HEK293T (cell line): ENCODE results near the gene PLB1.

Source experiments
- CTCF ChIA-PET: fragments of 350-600 bp; formaldehyde crosslinking; extraction: SDS; loops from one replicate; lab custom pipeline; 2021; ENCODE audit warnings: antibody characterized with exemption, inconsistent platforms; lab: Yijun Ruan, JAX
- POLR2A ChIA-PET: fragments of 350-600 bp; formaldehyde crosslinking; extraction: SDS; loops from one replicate; lab custom pipeline; 2020; ENCODE audit warnings: antibody characterized with exemption, inconsistent platforms; lab: Yijun Ruan, JAX
- DNase-seq: peaks from one replicate; pipeline ENCODE4 v3.0.0; 2012; ENCODE audit warnings: mixed read lengths; ENCODE audit errors: extremely low spot score
- ARNT ChIP-seq: fragments of 450-650 bp; IDR thresholded peaks from 2 replicates; pipeline ENCODE4 v1.6.1; 2017; ENCODE audit warnings: mild to moderate bottlenecking
- BHLHE40 ChIP-seq: fragments of 450-650 bp; IDR thresholded peaks from 2 replicates; pipeline ENCODE4 v1.6.1; 2016; ENCODE audit warnings: mild to moderate bottlenecking, moderate library complexity, borderline replicate concordance
- CTBP1 ChIP-seq: fragments of 450-650 bp; IDR thresholded peaks from 2 replicates; pipeline ENCODE4 v1.6.1; 2016; ENCODE audit warnings: borderline replicate concordance
- ELF4 ChIP-seq: fragments of 450-650 bp; IDR thresholded peaks from 2 replicates; pipeline ENCODE4 v1.6.1; 2017; ENCODE audit warnings: antibody characterized with exemption
- FOXA1 ChIP-seq: fragments of 450-650 bp; IDR thresholded peaks from 2 replicates; pipeline ENCODE4 v1.6.1; 2016; ENCODE audit warnings: mild to moderate bottlenecking
- FOXK2 ChIP-seq: fragments of 450-650 bp; IDR thresholded peaks from 2 replicates; pipeline ENCODE4 v1.6.1; 2016; ENCODE audit warnings: mild to moderate bottlenecking
- FOXM1 ChIP-seq: fragments of 450-650 bp; IDR thresholded peaks from 2 replicates; pipeline ENCODE4 v1.6.1; 2017; ENCODE audit warnings: mild to moderate bottlenecking, borderline replicate concordance
- HDGF ChIP-seq: fragments of 450-650 bp; IDR thresholded peaks from 2 replicates; pipeline ENCODE4 v1.6.1; 2017; ENCODE audit warnings: antibody characterized with exemption, borderline replicate concordance
- L3MBTL2 ChIP-seq: fragments of 450-650 bp; conservative IDR thresholded peaks from 2 replicates; pipeline ENCODE4 v1.6.1; 2016; ENCODE audit warnings: mild to moderate bottlenecking
- LEF1 ChIP-seq: fragments of 450-650 bp; IDR thresholded peaks from 2 replicates; pipeline ENCODE4 v1.6.1; 2017; ENCODE audit warnings: mild to moderate bottlenecking, borderline replicate concordance
- NFRKB ChIP-seq: fragments of 450-650 bp; IDR thresholded peaks from 2 replicates; pipeline ENCODE4 v1.6.1; 2016; ENCODE audit warnings: mild to moderate bottlenecking, moderate library complexity
- PKNOX1 ChIP-seq: fragments of 450-650 bp; IDR thresholded peaks from 2 replicates; pipeline ENCODE4 v1.6.1; 2016
- SP1 ChIP-seq: fragments of 450-650 bp; IDR thresholded peaks from 2 replicates; pipeline ENCODE4 v1.6.1; 2017
- SUZ12 ChIP-seq: fragments of 450-650 bp; IDR thresholded peaks from 2 replicates; pipeline ENCODE4 v1.6.1; 2016; ENCODE audit warnings: mild to moderate bottlenecking
- TARDBP ChIP-seq: fragments of 450-650 bp; IDR thresholded peaks from 2 replicates; pipeline ENCODE4 v1.6.1; 2016
- ZNF384 ChIP-seq: fragments of 450-650 bp; IDR thresholded peaks from 2 replicates; pipeline ENCODE4 v1.6.1; 2016

PLB1 gene

GRCh38 chr2:28654663-28655320 lies 158.9 kb downstream of the PLB1 start:
- POLR2A ChIA-PET, result no interaction called here
- no peak for DNase-seq
- CTCF ChIA-PET, result no interaction called here
- no peak for TF ChIP-seq SUZ12
- no peak for TF ChIP-seq FOXK2
- no peak for TF ChIP-seq L3MBTL2
- no peak for TF ChIP-seq ELF4
- no peak for TF ChIP-seq NFRKB
- no peak for TF ChIP-seq FOXA1
- TF ChIP-seq SP1, result no peak
- TF ChIP-seq ZNF384, result no peak
- TF ChIP-seq PKNOX1, result no peak
- TF ChIP-seq LEF1, result no peak
- TF ChIP-seq FOXM1, result no peak
- TF ChIP-seq BHLHE40, result no peak
- TF ChIP-seq TARDBP, result no peak
- TF ChIP-seq CTBP1, result no peak
- no peak for TF ChIP-seq ARNT
- no peak for TF ChIP-seq HDGF

- CTCF ChIA-PET, result no interaction called here
- TF ChIP-seq BHLHE40, result no peak
- TF ChIP-seq PKNOX1, result no peak
- TF ChIP-seq FOXM1, result no peak
- TF ChIP-seq LEF1, result no peak
- no peak for TF ChIP-seq ELF4
- TF ChIP-seq FOXA1, result no peak
- no peak for TF ChIP-seq NFRKB
- TF ChIP-seq CTBP1, result no peak
- TF ChIP-seq ARNT, result no peak
- no peak for TF ChIP-seq SP1
- no peak for TF ChIP-seq TARDBP
- TF ChIP-seq ZNF384, result no peak
- no peak for TF ChIP-seq FOXK2
These were observed 161.2 kb downstream of the PLB1 start for GRCh38 chr2:28656937-28657615.

GRCh38 chr2:28658369-28658768 lies 162.5 kb downstream of the PLB1 start:
- POLR2A ChIA-PET, result no interaction called here
- no peak for DNase-seq
- CTCF ChIA-PET, result no interaction called here
- TF ChIP-seq ELF4 (no peak), SP1 (no peak), CTBP1 (no peak), LEF1 (no peak), L3MBTL2 (no peak), SUZ12 (no peak), PKNOX1 (no peak), ZNF384 (no peak), HDGF (no peak), FOXA1 (no peak), NFRKB (no peak), FOXK2 (no peak)

More at GRCh38 chr2:28656937-28657615, 161.2 kb downstream of the PLB1 start:
- DNase-seq, result no peak
- POLR2A ChIA-PET, result no interaction called here

GRCh38 chr2:28659127-28659526 lies 163.3 kb downstream of the PLB1 start:
- DNase-seq, result no peak
- no peak for TF ChIP-seq ARNT
- TF ChIP-seq SP1, result no peak
- no peak for TF ChIP-seq ELF4
- TF ChIP-seq LEF1, result no peak
- TF ChIP-seq SUZ12, result no peak
- no peak for TF ChIP-seq CTBP1
- TF ChIP-seq BHLHE40, result no peak
- TF ChIP-seq HDGF, result no peak
- no peak for TF ChIP-seq ZNF384
- no peak for TF ChIP-seq FOXA1
- TF ChIP-seq L3MBTL2, result no peak
- TF ChIP-seq NFRKB, result no peak
- TF ChIP-seq PKNOX1, result no peak
- no peak for TF ChIP-seq TARDBP
- no peak for TF ChIP-seq FOXM1
- TF ChIP-seq FOXK2, result no peak
- ChIA-PET CTCF (no interaction called here), POLR2A (no interaction called here)

GRCh38 chr2:28661589-28662001 lies 165.7 kb downstream of the PLB1 start:
- CTCF ChIA-PET, result no interaction called here
- POLR2A ChIA-PET, result no interaction called here
- DNase-seq, result no peak
- TF ChIP-seq BHLHE40 (no peak), FOXA1 (no peak), TARDBP (no peak), CTBP1 (no peak)
